OCI-LY1 (cell line): ENCODE results near the gene CHST11.

ENCODE experiments used
- H2AFZ ChIP-seq: fragments of 200-600 bp; sonication (generic), shearing (Covaris generic); 2 replicates; pipeline ENCODE4 v1.6.0; 2014; ENCODE audit warnings: antibody characterized with exemption, mild to moderate bottlenecking, low read length
- H3F3A ChIP-seq: fragments of 200-600 bp; sonication (generic), shearing (Covaris generic); 2 replicates; pipeline ENCODE4 v1.6.0; 2014; ENCODE audit warnings: mild to moderate bottlenecking, antibody characterized with exemption, low read length, moderate library complexity; ENCODE audit not compliant: insufficient read depth
- H3K27ac ChIP-seq: fragments of 200-600 bp; sonication (generic); 2 replicates; pipeline ENCODE4 v1.5.1; 2014; ENCODE audit warnings: low read length, mixed run types, mild to moderate bottlenecking, low read depth; ENCODE audit not compliant: poor library complexity, severe bottlenecking
- H3K27me3 ChIP-seq: fragments of 200-600 bp; sonication (generic); 2 replicates; pipeline ENCODE4 v1.6.0; 2014; ENCODE audit warnings: antibody characterized with exemption, mild to moderate bottlenecking, low read length, moderate library complexity; ENCODE audit not compliant: insufficient read depth
- H3K36me3 ChIP-seq: fragments of 200-600 bp; sonication (generic); 2 replicates; pipeline ENCODE4 v1.6.1; 2014; ENCODE audit warnings: mild to moderate bottlenecking, antibody characterized with exemption, low read length, moderate library complexity, mixed read lengths; ENCODE audit not compliant: insufficient read depth
- H3K4me1 ChIP-seq: fragments of 200-600 bp; sonication (generic); 2 replicates; pipeline ENCODE4 v1.5.1; 2014; ENCODE audit warnings: mild to moderate bottlenecking, low read length, moderate library complexity; ENCODE audit not compliant: insufficient read depth, severe bottlenecking
- H3K4me2 ChIP-seq: fragments of 200-600 bp; sonication (generic), shearing (Covaris generic); 2 replicates; pipeline ENCODE4 v1.6.1; 2014; ENCODE audit warnings: low read length
- H3K4me3 ChIP-seq: fragments of 200-600 bp; sonication (generic); 2 replicates; pipeline ENCODE4 v1.5.1; 2014; ENCODE audit warnings: low read length, low read depth, mild to moderate bottlenecking, mixed read lengths; ENCODE audit not compliant: poor library complexity, severe bottlenecking
- H3K79me2 ChIP-seq: fragments of 200-600 bp; shearing (Covaris generic); 2 replicates; pipeline ENCODE4 v1.6.1; 2016; ENCODE audit warnings: mixed run types, low read length, mixed read lengths; ENCODE audit not compliant: insufficient read depth
- H3K9ac ChIP-seq: fragments of 200-600 bp; sonication (generic), shearing (Covaris generic); 2 replicates; pipeline ENCODE4 v1.6.1; 2014; ENCODE audit warnings: mild to moderate bottlenecking, low read length, mixed read lengths
- H3K9me2 ChIP-seq: fragments of 200-600 bp; sonication (generic), shearing (Covaris generic); 2 replicates; pipeline ENCODE4 v1.6.1; 2014; ENCODE audit warnings: low read depth, mild to moderate bottlenecking, low read length, mixed read lengths
- H3K9me3 ChIP-seq: fragments of 200-600 bp; shearing (Covaris generic); 2 replicates; pipeline ENCODE4 v1.6.1; 2014; ENCODE audit warnings: low read length, mixed read lengths
- H4K20me1 ChIP-seq: fragments of 200-600 bp; sonication (generic), shearing (Covaris generic); 2 replicates; pipeline ENCODE4 v1.6.0; 2016; ENCODE audit warnings: mild to moderate bottlenecking, low read length; ENCODE audit not compliant: insufficient read depth
- EZH2 ChIP-seq: fragments of 200-600 bp; sonication (generic), shearing (Covaris generic); IDR thresholded peaks from 2 replicates; pipeline ENCODE4 v1.8.0; 2017; ENCODE audit warnings: borderline replicate concordance, mixed run types, mild to moderate bottlenecking, antibody characterized with exemption, low read length, moderate library complexity, mixed read lengths
- TF ChIP-seq, protein P1 (sequence below): fragments of 200-600 bp; sonication (generic), shearing (Covaris generic); IDR thresholded peaks from 2 replicates; pipeline ENCODE4 v1.5.1; 2017; ENCODE audit warnings: mild to moderate bottlenecking, antibody characterized with exemption, low read length, moderate library complexity, mixed read lengths

The CHST11 gene

DNA sequence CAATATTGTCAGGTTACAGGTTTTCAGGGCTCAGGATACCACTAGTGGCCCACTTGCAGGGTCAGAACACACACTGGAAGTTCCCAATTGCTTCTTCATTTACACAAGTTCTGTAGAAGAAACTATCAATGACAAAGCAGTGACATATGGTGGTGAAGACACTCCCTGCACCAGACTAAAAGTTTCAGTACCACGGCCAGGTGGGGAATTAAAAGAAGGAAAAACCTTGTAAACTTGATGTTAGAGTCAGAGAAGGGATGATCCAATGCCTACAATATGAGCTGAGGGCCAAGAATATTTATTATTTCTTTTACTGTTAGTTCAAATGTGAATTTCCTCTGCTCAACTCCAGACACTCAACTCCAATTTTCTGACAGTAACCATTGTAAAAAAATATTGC, 31.8 kb upstream of the CHST11 start:
- no peaks in the 10 kb centered on the region for H4K20me1 ChIP-seq
- no peaks in the 10 kb centered on the region for H3K9me2 ChIP-seq
- H3K4me3 ChIP-seq, result no peak overlapping the region
- TF ChIP-seq EZH2, result no peak
- TF ChIP-seq, protein P1, sequence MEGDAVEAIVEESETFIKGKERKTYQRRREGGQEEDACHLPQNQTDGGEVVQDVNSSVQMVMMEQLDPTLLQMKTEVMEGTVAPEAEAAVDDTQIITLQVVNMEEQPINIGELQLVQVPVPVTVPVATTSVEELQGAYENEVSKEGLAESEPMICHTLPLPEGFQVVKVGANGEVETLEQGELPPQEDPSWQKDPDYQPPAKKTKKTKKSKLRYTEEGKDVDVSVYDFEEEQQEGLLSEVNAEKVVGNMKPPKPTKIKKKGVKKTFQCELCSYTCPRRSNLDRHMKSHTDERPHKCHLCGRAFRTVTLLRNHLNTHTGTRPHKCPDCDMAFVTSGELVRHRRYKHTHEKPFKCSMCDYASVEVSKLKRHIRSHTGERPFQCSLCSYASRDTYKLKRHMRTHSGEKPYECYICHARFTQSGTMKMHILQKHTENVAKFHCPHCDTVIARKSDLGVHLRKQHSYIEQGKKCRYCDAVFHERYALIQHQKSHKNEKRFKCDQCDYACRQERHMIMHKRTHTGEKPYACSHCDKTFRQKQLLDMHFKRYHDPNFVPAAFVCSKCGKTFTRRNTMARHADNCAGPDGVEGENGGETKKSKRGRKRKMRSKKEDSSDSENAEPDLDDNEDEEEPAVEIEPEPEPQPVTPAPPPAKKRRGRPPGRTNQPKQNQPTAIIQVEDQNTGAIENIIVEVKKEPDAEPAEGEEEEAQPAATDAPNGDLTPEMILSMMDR, result no peak
- H3K4me2 ChIP-seq, result no peak overlapping the region
- no peak overlapping the region for H2AFZ ChIP-seq
- H3K9ac ChIP-seq, result no peak overlapping the region
- H3K9me3 ChIP-seq, result no peaks in the 10 kb centered on the region
- H3K36me3 ChIP-seq, result no peaks in the 10 kb centered on the region
- H3K4me1 ChIP-seq, result no peaks in the 10 kb centered on the region
- H3K79me2 ChIP-seq, result no peaks in the 10 kb centered on the region
- H3F3A ChIP-seq, result no peaks in the 10 kb centered on the region
- H3K27ac ChIP-seq, result no peak overlapping the region
- no peaks in the 10 kb centered on the region for H3K27me3 ChIP-seq

- no peaks in the 10 kb centered on the region for H3K79me2 ChIP-seq
- no peak overlapping the region for H3K4me3 ChIP-seq
- H3F3A ChIP-seq, result no peaks in the 10 kb centered on the region
- no peak overlapping the region for H2AFZ ChIP-seq
- TF ChIP-seq, protein P1, result no peak
- TF ChIP-seq EZH2, result no peak
- no peak overlapping the region for H3K4me2 ChIP-seq
- H3K27me3 ChIP-seq, result no peaks in the 10 kb centered on the region
- H3K4me1 ChIP-seq, result no peaks in the 10 kb centered on the region
- H3K36me3 ChIP-seq, result no peaks in the 10 kb centered on the region
- H3K9me3 ChIP-seq, result no peaks in the 10 kb centered on the region
- H4K20me1 ChIP-seq, result no peaks in the 10 kb centered on the region
- H3K9me2 ChIP-seq, result no peaks in the 10 kb centered on the region
- H3K9ac ChIP-seq, result no peak overlapping the region
- no peak overlapping the region for H3K27ac ChIP-seq
Measured at GRCh38 chr12:104425614-104426013, 31.1 kb upstream of the CHST11 start.

DNA sequence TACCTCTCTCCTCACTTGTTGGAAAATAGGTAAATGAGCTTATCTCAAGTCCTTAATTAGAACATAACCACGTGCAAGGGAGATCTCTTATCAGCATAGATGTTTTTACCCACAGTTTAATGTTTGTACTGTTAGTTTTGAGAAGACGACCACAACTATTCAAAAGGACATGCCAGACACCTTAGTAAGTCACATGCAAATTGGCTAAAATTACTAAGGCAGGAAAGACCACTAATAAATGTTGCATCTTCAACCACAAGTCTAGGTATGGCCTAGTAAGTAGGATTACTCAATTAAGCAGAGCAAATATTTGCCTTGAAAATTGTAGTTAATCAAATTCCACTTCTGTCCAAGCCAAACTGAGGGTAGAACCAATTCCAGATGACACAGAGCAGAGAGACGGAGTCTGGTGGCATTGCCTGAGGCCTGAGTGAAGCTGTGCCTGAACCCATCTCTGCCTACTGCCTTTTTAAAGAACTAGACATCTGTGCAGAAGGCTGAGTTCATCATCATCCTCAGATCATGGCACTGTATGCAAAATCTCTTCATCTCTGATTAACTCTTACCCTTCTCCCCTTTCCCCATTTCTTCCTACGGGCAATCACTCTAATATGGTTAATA, 29.7 kb upstream of the CHST11 start:
- H3K4me2 ChIP-seq, result no peak overlapping the region
- no peak overlapping the region for H2AFZ ChIP-seq
- no peaks in the 10 kb centered on the region for H3F3A ChIP-seq
- H3K9me3 ChIP-seq, result no peaks in the 10 kb centered on the region
- TF ChIP-seq, protein P1, result no peak
- no peak for TF ChIP-seq EZH2
- H3K27me3 ChIP-seq, result no peaks in the 10 kb centered on the region
- no peaks in the 10 kb centered on the region for H3K79me2 ChIP-seq
- H3K36me3 ChIP-seq, result no peaks in the 10 kb centered on the region
- no peaks in the 10 kb centered on the region for H3K4me1 ChIP-seq
- H3K9ac ChIP-seq, result no peak overlapping the region
- no peak overlapping the region for H3K4me3 ChIP-seq
- H3K27ac ChIP-seq, result no peak overlapping the region
- no peaks in the 10 kb centered on the region for H3K9me2 ChIP-seq
- H4K20me1 ChIP-seq, result no peaks in the 10 kb centered on the region
